Measurements from ENCODE around the gene BCO2.

BCO2 gene

DNA sequence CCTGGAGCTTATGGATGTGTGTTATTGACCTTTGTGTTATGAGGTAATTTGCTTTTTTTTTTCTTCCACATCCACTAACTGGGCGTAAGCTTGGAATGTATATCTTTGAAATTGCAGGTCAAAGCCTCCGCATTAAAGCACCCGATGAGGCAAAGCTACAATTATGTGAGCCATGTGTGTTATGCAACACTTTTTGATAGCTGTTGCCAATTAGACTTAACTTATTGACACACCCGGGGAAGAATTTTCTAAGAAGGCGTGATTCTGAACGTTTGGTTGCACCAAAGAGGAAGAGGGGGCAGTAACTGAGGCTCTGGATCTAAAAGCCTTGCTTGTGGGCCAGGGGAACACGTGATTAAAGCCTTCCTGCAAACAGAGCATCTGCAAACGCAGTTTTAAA, 8.8 kb upstream of the BCO2 start:
- in situ Hi-C loops (cut with MboI; ENCODE audit: low sequenced_read_pairs, unreplicated experiment): no loop called here
- TF ChIP-seq CTCF (IDR thresholded peaks at IDR 0.05; ENCODE audit: borderline replicate concordance, control extremely low read depth, extremely low read depth, insufficient read depth, missing control alignments): no peak
- no peak for DNase-seq (ENCODE audit: low spot score)

DNA sequence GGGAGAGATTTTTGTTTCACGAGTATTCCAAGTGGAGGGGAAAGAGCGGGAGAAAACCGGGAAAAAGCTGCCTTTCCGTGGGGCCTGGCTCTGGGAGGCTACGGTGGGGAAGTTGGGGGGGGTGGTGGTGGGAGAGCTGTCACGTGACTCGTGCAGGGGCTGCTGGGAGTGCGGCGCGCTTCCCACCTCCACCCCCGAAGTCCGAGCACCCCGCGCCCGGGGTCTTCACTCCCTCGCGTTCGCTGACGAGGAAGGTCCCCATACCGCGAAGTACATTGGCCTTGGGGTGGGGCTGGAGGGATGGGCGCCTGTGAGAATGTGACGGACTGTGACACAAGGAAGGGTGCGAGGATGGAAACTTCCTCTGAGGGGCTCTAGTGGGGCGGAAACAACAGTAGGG, 8.2 kb upstream of the BCO2 start, which contains the start of gene TEX12:
TEX12 (plus strand) TSS at position 228 of the 400 bp plus-strand sequence. CDS start 1,897 bp downstream, outside the sequence.
- in situ Hi-C loops (cut with MboI; ENCODE audit: low sequenced_read_pairs, unreplicated experiment): no loop called here
- TF ChIP-seq CTCF (IDR thresholded peaks at IDR 0.05; ENCODE audit: borderline replicate concordance, control extremely low read depth, extremely low read depth, insufficient read depth, missing control alignments): no peak

DNA sequence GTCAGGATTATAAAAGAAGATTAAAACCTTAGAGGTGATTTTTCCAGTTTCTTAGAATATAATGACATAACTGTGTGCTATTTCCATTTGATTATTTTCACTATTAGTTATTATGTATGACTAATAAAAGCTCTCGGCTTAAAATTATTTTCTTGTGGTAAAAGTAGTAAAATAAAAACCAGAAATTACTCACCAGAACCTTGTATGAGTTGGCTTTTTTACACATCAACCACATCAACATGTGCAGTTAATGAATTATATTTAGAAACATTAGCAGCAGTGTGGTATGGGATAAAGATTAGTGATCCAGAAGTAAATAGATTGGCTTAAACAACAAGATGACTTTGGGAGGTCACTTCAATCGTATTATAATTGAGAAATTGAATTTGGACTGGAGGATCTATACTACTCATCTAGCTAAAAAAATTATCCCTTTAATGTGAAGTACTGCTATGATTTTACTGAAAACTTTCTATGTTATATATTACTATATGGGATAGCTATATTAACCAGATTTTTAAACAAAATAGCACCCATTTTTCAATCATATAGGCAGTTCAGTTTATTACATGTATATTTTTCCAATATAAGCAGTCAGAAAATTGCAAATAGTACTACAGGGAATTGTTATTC, 2.8 kb upstream of the BCO2 start:
- DNase-seq (ENCODE audit: low spot score): peak; percentile 38
- in situ Hi-C loops (cut with MboI; ENCODE audit: low sequenced_read_pairs, unreplicated experiment): no loop called here
- TF ChIP-seq CTCF (IDR thresholded peaks at IDR 0.05; ENCODE audit: borderline replicate concordance, control extremely low read depth, extremely low read depth, insufficient read depth, missing control alignments): no peak

More for the DNA sequence above, 8.2 kb upstream of the BCO2 start, which contains the start of gene TEX12:
- DNase-seq (ENCODE audit: low spot score): no peak

DNA sequence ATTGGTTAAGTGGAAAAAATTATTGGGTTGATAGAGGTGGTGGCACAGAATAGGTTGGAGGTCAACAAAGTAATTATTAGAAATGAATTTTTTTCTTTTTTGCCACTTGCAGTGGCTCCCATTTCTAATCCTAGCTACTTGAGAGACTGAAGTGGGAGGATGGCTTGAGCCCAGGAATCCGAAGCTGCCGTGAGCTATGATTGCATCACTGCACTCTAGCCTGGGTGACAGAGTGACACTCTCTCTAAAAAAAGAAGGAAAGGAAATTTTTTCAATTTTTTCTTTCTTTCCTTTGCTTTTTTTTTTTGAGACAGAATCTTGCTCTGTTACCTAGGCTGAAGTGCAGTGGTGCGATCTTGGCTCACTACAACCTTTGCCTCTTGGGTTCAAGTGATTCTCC, 2.2 kb upstream of the BCO2 start:
- in situ Hi-C loops (cut with MboI; ENCODE audit: low sequenced_read_pairs, unreplicated experiment): no loop called here
- DNase-seq (ENCODE audit: low spot score): no peak
- TF ChIP-seq CTCF (IDR thresholded peaks at IDR 0.05; ENCODE audit: borderline replicate concordance, control extremely low read depth, extremely low read depth, insufficient read depth, missing control alignments): no peak

DNA sequence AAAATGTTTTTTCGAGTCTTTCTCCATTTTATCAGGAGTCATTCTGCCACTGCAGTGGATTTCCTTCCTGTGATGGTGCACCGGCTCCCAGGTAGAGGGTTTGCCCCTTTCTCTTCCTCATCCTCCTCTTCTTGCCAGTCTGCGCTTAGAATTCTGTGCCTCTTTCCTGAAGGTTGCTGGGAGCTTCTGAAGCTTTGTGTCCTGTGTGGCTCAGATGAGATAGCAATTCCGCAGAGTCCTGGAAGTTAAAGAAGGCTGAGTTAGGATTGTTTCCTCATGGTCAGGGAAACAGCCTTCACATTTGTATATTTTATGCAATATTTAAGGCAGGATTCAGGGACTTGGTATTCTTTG, 264 bp downstream of the BCO2 start:
- in situ Hi-C loops (cut with MboI; ENCODE audit: low sequenced_read_pairs, unreplicated experiment): no loop called here
- TF ChIP-seq CTCF (IDR thresholded peaks at IDR 0.05; ENCODE audit: borderline replicate concordance, control extremely low read depth, extremely low read depth, insufficient read depth, missing control alignments): no peak

GRCh38 chr11:112176077-112176476, 765 bp downstream of the BCO2 start:
- in situ Hi-C loops (cut with MboI; ENCODE audit: low sequenced_read_pairs, unreplicated experiment): no loop called here
- DNase-seq (ENCODE audit: low spot score): no peak
- TF ChIP-seq CTCF (IDR thresholded peaks at IDR 0.05; ENCODE audit: borderline replicate concordance, control extremely low read depth, extremely low read depth, insufficient read depth, missing control alignments): no peak

More for the DNA sequence above, 264 bp downstream of the BCO2 start:
- no peak for DNase-seq (ENCODE audit: low spot score)

All from GM13976 (cell line).